ENCODE measurements around the gene MDFI.

Gene MDFI

DNA sequence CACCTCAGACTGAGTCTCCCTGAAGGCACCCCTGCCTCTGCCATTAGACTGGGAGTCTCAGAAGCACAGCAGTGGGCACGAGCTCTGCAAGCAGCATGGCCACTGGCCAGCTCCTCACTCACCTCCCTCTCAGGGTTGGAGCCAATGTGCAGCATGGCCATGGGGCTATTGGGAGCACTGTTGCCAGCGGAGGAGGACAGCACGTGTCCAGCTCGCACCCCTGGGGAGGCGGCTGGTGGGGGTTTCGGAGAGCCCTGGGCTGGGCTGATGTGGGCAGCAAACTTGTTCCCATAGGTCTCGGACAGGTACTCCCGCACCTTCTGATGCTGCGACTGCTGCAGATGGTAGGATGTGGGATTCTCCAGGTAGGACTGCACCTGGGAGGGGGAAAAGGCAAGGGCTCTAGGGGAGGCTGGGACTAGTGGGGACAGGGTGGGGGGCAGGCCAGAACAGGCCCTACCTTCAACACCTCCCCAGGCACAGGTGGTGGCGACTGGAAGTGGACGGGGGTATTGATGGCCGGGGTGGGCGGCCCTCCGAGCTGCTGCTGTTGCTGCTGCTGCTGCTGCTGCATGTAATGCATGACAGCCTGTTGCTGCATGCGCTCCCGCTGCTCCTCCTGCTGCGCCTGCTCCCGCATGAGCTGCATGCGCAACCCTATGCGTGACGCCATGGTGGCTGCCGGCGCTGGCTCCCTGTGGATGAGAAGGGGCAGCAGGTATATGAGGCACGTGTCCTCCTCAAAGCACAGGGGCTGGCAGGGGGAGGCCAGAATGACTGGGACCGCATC, 52.5 kb downstream of the MDFI start:
- no peak for DNase-seq

- no peak for DNase-seq
These were observed 53.3 kb downstream of the MDFI start for GRCh38 chr6:41691426-41692079.

GRCh38 chr6:41692080-41692675, 53.9 kb downstream of the MDFI start:
- no peak for DNase-seq

DNA sequence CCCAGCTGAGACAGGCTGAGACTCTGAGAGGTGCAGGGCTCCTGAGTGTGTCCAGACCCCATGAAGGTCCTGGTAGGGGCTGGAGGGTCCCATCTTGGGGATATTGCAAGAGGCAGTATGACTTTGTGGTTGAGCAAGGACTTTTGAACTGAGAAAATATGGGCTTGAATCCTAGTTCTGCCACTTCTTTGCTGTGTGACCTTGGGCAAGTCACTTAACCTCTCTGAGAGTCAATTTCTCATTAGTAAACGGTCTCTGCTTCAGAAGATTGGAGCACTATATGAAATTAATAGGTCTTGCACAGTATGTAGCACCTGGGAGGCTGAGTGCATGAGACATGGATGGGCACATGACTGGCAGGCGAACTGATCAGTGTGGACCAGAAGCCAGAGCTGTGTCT, 54.5 kb downstream of the MDFI start:
- no peak for DNase-seq

- no peak for DNase-seq
These were observed 55.3 kb downstream of the MDFI start for GRCh38 chr6:41693281-41694240.

DNA sequence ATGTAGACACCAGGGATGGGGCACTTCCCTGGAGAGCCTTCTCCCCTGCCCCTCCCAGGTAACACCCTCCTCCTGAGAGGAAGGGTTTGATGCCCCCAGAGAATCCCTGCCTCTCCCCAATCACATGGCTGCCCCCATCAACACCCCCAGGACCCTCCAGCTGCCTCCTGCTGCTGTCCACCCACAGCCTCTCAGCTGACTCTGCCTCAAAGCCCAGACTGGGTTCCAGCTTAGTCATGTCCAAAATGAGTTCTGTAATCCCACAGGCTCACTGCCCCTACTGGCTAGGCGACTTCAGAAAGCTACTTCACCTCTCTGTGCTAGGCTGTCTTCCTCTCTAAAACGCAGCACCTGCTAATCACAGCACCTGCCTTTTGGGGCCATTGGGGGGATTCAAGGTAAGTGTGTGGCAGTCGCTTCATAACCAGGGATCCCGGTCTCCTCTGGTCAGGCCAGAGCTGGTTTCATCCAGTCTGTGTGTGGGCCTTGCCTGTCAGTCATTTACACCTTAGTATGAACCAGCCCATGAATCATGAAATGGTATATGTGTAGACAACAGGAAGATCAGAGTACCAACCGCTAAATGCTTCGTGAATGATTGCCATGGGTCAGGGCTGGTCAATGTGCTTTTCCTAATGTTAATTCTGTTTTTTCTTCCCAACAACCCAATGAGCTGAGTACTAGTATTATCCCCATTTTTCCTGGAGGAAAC, 56.7 kb downstream of the MDFI start:
- no peak for DNase-seq

- DNase-seq, result no peak
These were observed 57.6 kb downstream of the MDFI start for GRCh38 chr6:41695825-41696224.

- DNase-seq, result no peak
These were observed 58.5 kb downstream of the MDFI start for GRCh38 chr6:41696788-41697187.

GRCh38 chr6:41697861-41698781, 59.9 kb downstream of the MDFI start:
- no peak for DNase-seq

- DNase-seq, result no peak
These were observed 60.8 kb downstream of the MDFI start for GRCh38 chr6:41699063-41699462.

DNA sequence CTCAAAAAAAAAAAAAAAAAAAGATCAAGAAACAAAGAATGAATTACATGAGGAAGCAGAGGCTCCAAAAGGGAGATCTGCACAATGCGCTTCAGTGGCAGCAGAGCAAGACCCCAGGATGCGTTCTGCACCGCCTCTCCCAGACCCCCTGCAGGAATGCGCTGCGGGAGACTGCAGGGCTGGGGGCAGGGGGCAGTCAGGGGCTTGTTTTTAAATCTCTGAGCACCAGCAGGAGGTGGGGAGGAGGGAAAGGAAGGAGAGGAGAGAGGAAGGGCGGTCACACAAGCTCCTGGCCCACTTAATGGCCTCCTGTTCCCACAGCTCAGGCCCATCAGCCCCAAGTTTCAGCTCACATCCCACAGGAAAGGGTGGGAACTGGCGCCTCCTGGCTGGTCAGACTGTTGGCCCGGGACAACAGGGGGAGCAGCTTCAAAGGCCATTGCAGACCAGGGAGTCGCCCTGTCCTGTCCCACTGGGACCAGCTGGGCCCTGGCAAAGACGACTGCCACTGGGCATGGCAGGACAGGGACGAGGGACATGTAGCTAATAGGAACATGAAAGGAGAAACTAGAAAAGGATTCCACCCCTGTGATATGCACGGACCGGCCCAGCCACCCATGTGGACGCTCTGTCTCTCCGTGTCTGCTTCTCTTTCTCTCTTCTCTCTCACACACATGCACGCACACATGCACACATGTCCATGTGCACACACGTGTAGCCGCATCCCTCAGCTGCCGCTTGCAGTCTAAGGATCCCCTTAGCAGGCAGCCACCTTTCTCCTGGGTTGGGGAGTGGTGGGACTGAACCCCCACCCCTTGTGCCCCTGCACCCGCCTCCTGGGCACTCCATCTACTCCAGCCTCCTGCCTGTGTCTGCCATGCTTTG, 62.4 kb downstream of the MDFI start:
- DNase-seq, result no peak

GRCh38 chr6:41702089-41702745, 63.9 kb downstream of the MDFI start:
- no peak for DNase-seq

GRCh38 chr6:41702771-41703494, 64.7 kb downstream of the MDFI start:
- DNase-seq, result no peak
